ENCODE data around the gene HYKK.

DNA sequence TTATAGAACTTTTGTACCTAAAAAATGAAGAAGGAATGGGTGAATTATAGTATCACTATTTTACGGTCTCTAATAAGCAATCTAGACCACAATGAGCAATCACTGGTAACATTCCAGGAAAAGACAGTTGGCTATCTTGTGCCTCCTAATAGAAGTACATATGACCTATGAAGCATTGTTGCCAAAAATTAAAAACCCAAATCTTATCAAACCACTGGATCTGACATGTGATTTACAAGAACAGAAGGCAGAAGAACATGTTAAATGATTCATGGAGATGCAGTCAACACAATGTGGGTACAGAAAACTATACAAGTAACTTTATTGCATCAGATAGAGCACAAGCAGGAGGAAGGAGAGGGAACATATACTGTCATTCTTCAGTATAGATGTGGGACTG, 14.5 kb upstream of the HYKK start:
- no peak for TF ChIP-seq EZH2 (IDR thresholded peaks at IDR 0.05)
- TF ChIP-seq, protein P1, sequence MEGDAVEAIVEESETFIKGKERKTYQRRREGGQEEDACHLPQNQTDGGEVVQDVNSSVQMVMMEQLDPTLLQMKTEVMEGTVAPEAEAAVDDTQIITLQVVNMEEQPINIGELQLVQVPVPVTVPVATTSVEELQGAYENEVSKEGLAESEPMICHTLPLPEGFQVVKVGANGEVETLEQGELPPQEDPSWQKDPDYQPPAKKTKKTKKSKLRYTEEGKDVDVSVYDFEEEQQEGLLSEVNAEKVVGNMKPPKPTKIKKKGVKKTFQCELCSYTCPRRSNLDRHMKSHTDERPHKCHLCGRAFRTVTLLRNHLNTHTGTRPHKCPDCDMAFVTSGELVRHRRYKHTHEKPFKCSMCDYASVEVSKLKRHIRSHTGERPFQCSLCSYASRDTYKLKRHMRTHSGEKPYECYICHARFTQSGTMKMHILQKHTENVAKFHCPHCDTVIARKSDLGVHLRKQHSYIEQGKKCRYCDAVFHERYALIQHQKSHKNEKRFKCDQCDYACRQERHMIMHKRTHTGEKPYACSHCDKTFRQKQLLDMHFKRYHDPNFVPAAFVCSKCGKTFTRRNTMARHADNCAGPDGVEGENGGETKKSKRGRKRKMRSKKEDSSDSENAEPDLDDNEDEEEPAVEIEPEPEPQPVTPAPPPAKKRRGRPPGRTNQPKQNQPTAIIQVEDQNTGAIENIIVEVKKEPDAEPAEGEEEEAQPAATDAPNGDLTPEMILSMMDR (IDR thresholded peaks at IDR 0.05) = no peak

Data from neural progenitor cell (in vitro differentiated cells).